Bone marrow (tissue), 2 donors: ENCODE data around the gene DRAM2.
A peak's percentile ranks its signal among the peaks of the same experiment; 100 is the strongest.
"Not testable (repeated sequence)": the region's sequence is repeated elsewhere in the genome, so short reads cannot be mapped to it uniquely, and the experiment has no call there.

Experiments used
- DNase-seq, 2 donors: peaks; one replicate each; lab custom pipeline; 2025; lab: John Stamatoyannopoulos, UW

The DRAM2 gene

DNA sequence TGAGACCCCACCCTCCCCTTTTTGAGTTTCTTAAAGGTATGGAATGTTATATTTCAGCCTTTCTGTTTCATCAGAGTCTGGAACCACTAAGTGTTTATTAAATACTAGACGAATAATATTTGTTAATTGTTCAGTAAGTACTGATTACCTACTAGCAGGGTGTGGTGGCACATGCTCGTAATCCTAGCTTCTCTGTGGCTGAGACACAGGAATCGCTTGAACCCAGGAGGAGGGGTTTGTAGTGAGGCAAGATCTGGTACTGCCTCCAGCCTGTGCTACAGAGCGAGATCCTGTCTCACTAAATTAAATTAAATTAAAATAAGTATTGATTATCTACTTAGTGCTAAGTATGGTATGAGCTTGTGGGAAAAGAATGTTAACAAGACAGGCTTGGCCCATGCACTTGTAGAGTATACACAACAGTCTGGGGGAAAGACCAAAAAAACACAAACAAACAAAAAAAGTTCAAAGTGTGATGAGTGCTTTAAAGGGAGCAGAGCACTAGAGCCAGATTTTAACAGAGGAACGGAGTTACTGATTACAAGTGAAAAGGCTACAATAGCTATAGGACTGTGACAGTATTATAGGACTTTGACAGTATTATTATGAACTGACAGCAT, 2.6 kb upstream of the DRAM2 start:
- DNase-seq, result no peak

DNA sequence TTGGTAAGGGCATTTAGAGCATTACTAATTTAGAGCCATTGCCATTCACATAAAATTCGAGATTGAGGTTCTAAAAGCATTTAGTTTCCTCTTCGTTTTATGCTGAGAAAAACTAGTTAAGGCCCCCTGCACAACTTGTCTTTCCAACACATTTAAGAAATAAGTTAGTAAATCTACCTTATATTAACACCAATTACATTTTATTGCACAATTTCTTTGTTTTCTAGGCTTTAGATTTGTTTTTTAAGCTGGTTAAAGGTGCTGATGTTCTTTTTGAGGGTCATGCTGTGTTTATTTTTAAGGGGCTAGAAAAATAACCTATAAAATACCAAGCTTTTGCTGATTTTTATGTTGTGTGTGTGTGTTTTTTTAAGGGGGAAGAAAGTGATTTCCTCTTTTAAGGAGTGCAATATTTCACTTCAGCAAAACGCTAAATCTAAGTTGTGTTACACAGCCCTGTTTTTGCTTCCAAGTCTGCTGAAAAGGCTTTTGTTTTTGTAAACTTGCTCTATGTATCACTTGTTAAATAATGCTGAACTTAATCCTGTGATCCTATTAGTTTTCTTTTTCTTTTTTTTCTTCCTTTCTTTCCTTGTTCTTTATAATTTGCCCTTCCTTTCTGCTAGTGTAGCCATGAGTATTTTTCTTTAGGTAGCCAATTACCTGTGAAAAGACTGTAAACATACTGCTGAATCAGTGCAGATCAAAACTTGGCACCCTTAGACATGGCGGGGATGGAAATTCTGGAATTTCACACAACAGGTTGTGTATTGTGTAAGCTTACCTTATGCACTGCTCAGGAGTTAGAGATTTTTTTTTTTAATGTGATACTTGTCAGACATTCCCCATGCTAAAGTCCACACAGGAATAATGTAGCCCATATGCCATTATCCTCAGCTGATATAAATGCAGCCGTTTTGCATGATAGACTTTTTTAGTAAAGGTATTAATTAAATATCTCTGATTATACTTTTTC, 1.6 kb upstream of the DRAM2 start:
- no peak for DNase-seq

DNA sequence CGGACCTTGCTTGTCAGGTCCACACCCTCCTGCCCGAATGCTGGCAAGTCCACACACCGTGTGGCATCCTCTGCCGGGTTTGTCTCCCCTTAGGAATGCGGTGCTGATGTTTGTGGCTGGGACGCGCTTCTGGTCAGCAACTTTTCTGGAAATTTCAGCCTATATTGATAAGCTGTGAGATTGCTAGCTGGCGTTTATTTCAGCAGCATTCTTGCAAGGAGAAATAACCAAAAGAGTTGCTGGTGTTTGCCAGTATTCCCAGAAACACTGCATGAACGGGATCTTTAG, 731 bp upstream of the DRAM2 start:
- no peak for DNase-seq

DNA sequence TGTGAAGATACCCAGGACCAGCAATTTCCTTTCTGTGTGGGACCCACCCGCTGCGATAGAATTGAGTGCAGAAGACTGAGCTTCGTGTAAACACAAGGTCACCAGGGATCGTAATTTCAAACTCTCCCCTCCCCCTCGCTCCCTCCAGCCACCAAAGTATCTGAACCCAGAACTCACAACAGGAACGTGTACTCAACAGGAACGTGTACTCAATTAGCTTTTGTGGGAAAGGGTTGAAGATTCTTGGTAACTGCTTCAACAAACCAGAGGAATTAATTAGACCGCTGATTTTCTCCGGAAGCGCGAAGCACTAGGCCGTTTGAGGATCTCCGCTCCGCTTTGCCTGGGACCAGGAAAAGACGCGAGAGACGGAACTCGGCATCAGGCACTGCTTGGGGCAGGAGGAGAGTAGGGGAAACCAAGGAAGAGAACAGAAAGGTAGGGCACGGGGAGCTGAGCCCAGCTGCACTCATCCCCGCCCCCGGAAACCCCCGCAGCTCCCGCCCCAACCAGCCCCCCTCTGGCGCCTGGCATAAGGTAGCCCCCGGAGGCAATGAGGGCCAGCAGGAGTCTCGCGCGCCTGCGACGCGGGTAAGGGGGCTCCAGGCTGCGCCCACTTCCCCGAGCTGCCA, 453 bp downstream of the DRAM2 start:
- peak; percentile 57 to 58 for DNase-seq

DNA sequence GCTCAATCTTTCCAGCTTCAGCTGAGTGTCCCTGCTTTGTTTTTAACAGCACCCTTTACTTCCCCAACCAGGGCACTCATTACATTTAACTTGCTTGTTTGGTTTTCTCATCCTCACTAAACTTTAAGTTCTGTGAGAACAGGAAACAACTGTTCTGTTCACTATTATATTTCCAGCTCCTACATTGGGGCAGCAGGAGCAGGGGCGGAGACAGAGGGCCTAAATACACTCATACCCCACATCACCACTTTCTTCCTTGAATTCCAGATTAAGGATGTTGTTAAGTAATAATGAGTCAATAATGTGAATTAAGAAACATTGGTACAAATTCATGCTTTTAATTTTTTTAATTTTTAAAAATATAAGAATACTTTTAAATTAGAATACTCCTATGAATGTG, 6.0 kb downstream of the DRAM2 start:
- no peak for DNase-seq

DNA sequence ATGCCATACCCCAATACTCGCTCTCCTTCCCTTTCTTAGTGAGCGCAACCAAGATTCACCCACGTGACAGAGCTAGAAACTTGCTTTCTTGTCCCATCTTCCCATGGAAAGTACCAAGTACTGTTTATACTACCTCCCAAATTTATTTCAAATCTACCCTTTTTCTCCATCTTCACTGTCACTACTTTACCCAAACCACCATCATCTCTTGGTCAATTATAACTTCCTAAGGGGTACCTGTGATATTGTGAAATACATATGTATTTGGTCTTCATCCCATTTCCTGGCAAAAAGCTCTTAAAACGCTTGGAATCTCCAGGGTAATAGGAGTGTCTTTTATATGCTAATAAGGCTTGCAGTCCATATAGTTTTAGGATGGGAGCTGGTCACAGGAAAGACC, 8.2 kb downstream of the DRAM2 start:
- DNase-seq, result no peak

DNA sequence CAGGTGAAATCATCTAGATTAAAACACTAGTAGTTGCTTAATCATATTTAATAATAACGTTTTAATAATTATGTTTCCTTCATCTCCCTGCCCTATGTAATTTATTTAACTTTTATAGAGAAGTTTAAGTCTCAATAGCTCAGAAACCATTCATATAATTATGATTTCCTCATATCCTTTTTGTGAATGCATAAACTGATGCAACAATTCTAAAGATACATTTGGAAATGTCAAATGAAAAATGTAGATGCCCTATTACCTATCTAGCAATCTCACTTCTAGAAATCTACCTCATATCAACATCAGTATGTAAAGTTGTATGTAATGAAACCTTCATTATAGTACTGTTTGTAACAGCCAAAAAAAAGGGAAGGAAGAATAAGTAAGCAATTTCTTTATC, 10.5 kb downstream of the DRAM2 start:
- DNase-seq, result no peak

DNA sequence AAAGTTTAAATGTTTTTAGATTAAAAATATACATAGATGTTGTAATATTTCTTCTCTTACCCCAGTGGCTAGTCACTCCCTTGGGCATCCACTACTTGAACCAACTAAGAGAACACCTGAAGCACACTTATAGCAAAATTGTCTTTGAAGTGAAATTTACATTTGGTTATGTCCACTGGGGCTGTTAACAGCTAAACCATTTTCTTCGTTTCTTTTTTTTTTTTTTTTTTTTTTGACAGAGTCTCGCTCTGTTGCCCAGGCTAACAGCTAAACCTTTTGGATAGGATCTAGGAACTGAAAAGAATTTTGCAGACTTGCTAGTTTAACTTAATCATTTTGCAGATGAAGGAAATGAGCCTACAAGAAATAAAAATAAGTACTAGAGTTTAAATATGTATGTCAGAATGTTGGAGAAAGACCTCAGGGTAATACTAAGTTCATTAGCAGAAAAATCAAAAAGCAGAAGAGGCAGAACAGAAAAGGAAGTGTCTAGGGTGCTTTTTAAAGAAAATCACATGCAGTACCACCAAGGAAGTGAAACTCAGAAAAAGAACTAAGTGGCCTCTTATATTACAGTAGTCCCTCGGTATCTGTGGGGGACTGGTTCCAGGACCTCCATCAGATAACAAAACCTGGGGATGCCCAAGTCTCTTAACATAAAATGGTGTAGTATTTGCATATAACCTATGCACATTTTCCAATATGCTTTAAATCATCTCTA, 11.8 kb downstream of the DRAM2 start:
- DNase-seq, result no peak

DNA sequence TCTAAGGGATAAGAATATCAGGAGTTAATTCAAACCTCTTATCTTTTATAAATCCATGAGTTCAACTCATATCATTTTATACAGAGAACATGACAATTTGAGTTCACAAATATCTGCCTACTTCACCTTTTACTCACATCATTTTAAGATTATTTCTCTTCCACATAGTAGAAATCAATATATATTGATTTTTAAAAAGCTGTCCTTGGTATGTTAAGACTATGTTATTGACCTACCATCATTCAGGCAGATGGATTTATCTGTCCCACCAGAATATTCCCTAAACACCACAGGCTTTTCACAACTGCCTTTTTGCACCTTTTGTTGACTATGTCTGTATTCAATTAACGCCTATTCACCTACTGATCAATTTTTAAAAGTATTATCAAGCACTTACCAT, 13.5 kb downstream of the DRAM2 start:
- DNase-seq, result no peak

DNA sequence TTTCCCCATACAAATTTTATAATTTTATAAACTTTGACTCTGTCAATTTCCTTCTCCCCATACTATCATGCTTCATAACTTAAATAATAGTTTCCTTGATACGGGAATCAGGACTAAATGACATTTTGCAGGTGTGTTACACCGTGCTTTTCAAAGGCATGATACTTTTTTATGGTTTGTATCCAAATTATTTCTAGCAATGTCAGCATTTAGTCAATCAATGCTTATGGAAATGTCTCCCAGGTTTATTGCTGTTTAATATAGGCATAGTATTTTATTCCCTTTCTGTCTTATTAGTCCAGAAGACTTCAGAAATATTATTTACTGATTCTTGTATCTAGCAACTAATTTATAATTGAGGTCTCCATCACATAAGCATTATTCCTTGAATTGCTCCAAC, 23.4 kb downstream of the DRAM2 start:
- DNase-seq, result no peak

DNA sequence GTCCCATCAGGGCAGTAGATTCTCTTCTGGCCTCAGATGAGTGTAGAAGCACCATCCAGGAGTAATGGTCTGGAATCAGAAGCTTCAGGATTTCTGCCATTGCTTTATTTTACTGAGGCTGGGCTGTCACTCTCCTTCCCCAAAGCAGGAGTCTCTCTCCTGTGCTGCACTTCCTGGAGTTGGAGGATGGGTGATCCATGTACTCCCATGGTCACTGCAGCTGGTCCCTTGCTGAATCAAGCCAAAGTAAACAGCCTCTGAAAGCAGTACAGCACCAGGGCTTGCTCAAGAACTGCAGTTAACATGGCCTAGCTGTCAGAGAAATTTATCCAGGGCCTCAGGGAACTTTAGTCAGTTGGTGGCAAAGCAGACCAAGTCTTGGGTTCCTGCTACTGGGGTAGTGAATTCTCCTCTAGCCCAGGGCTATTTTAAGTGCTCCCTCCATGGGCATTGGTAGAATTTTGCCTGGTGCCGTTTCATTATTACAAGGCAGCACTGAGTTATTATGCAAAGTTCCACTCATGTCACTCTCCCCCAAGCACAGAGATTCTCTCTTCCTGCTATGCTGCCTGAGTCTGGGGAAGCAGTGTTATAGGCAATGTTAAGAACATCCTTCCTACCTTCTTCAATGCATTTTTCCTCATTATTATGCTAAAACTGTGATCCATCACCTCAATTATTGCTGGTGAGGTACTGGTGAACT, 29.5 kb downstream of the DRAM2 start:
- DNase-seq, result no peak

DNA sequence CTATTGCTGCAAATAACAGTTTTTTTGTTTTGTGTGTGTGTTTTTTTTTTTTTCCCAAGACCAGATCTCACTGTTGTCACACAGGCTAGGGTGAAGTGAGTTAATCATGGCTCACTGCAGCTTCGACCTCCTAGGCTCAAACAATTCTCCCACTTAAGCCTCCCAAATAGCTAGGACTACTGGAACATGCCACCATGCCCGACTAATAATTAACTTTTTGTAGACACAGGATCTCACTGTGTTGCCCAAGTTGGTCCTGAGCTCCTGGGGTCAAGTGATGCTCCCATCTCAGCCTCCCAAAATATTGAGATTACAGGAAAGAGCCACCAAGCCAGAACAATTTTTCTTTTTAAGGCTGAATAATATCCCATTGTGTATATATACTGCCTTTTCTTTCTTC, 34.9 kb downstream of the DRAM2 start:
- no peak for DNase-seq

DNA sequence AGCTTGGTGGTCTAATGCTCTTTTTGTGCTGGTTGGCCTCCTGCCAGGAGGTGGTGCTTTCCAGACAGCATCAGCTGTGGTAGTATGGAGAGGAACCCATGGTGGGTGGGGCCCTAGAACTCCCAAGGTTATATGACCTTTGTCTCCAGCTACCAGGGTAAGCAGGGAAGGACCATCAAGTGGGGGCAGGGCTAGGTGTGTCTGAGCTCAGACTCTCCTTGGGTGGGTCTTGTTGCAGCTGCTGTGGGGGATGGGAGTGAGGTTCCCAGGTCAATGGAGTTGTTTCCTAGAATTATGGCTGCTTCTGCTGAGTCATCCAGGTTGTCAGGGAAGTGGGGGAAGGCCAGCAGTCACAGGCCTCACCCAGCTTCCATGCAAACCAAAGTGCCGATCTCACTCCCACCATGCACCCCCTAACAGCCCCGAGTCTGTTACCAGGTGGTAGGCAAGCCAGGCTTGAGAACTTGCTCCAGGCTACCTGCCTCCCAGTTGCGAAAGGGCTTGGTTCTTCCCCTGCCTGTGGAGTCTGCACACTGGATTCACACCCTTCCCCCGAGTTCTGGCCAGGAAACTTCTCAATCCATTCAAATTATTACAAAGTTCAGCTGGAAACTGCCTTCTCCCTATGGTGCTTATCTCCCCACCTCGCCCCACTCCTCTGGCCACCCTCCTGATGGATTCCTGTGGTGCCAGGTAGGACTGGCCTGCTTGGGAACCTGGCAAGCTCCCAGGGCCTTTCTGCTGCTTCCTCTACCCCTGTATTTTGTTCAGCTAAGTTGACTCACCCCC, 37.8 kb downstream of the DRAM2 start:
- DNase-seq, result no peak

DNA sequence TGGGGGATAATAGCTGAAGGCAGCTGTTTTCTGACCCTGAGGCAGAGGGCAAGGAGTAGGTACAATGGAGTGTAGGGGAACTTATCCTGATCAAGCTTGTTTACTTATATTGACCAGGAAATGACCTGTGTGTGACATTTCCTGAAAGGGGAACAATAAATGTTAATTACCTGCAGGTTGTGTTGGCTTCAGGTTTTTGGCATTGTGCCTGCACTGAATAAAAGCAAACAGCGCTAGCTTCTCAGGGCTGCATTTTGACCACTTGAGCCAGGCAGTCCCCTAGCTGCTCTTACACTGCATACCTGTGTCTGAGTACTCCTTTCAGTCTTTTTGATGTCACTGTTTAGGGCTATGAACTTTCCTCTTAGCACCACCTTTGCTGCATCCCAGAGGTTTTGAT, 40.6 kb downstream of the DRAM2 start:
- DNase-seq, result no peak

DNA sequence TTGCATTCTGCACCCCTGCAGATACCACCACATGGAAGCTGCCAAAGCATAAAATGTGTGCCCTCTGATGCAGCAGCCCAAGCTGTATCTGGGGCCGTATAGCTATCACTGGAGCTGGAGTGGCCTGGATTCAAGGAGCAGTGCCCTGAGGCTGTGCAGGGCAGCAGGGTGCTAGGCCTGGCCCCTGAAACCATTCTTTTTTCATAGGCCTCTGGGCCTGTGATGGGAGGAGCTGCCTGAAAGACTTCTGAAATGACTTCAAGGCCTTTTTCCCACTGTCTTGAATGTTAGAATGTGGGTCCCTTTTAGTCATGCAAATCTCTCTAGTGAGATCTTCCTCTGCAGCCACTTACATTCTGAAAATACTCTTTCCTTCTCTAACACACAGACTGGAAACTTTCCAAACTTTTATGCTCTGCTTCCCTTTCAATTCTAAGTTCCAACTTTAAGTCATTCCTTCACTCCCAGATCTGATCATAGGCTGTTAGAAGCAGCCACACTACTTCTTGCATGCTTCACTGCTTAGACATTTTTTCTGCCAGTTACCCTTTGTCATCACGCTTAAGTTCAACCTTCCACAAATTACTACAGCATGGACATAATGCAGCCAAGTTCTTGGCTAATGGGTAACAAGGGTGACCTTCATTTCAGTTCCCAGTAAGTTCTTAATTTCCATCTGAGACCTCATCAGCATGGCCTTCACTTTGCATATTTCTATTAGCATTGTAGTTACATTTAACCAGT, 42.4 kb downstream of the DRAM2 start:
- no peak for DNase-seq

DNA sequence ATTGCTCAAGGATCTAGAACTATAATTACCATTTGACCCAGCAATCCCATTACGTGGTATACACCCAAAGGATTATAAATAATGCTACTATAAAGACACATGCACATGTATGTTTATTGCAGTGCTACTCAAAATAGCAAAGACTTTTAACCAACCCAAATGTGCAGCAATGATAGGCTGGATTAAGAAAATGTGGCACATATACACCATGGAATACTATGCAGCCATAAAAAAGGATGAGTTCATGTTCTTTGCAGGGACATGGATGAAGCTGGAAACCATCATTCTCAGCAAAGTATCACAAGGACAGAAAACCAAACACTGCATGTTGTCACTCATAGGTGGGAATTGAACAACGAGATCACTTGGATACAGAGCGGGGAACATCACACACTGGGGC, 44.5 kb downstream of the DRAM2 start:
- DNase-seq, result not testable (repeated sequence)

DNA sequence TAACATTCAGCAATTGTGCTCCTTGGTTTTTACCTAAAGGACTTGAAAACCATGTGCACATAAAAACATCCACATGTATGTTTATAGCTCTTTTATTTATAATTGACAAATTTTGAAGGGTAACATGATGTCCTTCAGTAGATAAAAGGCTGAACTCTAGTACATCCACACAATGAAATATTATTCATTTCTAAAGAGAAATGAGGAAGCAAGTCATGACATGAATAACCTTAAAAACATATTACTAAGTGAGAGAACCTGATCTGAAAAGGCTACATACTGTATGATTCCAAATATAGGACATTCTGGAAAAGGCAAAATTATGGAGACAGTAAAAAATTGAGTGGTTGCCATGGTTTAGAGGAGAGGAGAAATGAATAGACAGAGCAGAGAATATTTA, 50.3 kb downstream of the DRAM2 start:
- no peak for DNase-seq

DNA sequence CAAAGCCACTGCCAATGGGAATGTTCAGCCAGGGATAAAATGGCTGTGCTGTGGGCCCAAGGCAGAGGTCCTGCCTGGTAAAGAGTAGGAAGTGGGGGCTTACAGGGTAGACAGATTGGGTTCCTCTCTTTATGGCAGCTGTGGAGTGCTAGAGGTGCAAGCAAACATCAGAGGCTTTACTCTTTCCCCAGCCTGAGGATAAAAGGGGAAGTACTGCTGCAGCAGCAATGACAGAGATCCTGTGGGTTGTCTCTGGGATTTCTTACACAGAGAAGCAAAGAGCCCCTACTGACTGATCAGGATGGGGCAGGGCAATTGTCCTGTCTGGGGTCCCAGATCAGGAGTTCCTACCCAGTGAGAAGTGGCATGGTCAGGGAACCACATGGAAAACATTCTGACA, 54.2 kb downstream of the DRAM2 start:
- DNase-seq, result no peak

DNA sequence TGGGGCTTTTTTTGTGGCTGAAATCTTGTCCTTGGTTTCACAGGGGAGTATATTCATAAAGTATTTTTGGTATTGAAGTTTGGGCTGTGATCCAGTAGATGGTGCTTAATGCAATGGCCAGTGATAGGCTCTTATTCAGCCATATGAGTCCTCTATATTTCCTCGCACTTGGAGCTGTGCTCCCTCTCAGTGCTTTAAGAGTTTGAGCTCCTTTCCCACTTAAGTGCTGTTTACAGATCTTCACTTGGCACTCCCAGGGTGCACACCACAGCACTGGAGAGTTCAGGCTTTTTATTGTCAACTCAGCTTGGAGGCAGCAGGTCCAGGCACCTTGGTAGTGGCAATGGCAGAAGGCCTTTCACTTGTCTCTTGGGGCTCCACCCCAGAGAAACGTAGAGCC, 54.9 kb downstream of the DRAM2 start:
- DNase-seq, result no peak

DNA sequence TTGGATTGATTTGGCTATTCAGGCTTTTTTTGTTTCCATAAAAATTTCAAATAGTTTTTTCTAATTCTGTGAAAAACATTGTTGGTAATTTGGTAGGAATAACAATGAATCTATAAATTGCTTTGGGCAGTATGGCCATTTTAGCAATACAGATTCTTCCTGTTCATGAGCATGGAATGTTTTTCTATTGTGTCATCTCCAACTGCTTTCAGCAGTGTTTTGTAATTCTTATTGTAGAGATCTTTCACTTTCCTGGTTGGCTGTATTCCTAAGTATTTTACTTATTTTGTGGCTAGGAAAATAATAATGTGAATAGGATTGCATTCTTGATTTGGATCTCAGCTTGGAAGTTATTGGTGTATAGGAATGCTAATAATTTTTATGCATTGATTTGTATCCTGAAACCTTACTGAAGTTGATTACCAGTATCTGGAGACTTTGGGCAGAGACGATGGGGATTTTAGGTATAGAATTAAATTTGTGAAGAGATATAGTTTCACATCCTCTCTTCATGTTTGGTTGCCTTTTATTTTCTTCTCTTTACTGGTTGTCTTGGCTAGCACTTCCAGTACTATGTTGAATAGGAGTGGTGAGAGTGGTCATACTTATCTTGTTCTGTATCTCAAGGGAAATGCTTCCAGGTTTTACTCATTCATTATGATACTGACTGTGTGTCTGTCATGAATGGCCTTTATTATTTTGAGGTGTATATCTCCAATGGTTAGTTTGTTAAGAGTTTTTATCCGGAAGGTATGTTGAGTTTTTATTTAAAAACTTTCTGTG, 57.3 kb downstream of the DRAM2 start:
- no peak for DNase-seq
